HG02798 (cell line): ENCODE results near the gene MYRF.

ENCODE experiments used
- ATAC-seq: cut with Tn5 transposase; IDR thresholded peaks from one replicate; pipeline ENCODE4 v1.9.1; 2021; ENCODE audit warnings: mild to moderate bottlenecking; ENCODE audit not compliant: unreplicated experiment, poor library complexity

Gene MYRF

DNA sequence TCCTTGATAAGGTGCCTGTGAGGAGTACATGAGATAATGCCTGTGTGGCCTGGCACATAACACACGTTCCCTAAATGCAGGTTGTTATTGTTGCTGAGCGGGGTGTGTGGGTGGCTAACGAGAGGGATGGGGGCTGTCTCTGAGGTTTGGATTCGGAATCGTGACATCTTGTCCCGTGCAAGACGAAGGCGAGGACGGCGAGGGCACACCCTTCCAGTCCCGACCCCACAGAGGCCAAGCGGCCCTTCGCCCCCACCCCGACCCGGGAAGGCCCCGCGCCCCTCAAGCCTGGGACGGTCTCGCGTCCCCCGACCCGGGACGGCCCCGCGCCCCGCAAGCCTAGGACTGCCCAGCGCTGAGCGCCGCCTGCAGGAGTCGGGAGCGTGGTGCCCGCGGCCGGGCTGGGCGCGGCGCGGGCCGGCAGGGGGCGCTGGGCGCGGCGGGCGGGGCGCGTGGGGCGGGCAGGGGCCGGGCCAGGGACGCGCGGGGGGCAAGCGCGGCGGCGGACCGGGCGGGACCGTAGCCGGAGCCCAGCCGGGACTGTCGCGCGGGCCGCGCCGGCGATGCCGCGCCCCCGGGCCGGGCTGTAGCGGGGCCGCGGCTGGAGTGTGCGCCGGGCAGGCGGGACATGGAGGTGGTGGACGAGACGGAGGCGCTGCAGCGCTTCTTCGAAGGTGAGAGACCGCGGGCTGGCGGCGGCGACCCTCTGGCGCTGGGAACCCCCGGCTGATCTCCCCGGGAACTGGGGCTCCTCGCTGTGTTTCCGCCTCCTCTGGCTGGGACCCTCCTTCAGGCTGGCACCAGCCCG lies at the start of gene MYRF:
Gene MYRF (plus strand): TSS at position 520 of the 808 bp plus-strand sequence. CDS start 109 bp downstream, at position 629.
- ATAC-seq, result peak; percentile 47

DNA sequence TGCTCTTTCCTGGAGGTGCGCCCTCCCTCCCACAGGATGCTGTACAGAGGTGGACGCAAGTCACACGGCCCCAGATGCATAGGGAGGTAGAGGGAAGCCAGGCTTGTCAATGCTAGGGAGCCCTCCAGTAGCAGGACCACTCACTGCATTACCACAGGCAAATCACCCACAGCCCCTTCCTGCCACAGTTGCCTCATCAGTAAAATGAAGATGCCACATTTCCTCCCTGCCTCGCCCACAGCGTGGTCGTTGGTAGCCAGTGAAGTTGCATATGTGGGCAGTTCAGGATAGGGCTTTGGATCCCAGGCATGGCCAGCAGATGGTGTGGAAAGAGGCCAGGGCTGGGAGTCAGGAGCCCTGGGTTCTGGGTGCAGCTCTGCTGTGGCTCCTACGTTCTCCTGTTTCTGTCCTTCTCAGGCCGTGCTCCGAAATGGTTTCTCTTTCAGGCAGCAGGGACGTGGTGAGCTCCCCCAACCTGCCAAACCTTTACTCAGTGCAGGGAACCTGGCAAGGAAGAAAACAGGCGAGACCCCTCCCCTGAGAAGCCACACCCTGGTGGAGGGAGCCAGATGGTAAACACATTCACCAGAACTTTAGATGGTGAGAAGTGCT lies 49.6 kb upstream of the MYRF start:
- no peak for ATAC-seq

DNA sequence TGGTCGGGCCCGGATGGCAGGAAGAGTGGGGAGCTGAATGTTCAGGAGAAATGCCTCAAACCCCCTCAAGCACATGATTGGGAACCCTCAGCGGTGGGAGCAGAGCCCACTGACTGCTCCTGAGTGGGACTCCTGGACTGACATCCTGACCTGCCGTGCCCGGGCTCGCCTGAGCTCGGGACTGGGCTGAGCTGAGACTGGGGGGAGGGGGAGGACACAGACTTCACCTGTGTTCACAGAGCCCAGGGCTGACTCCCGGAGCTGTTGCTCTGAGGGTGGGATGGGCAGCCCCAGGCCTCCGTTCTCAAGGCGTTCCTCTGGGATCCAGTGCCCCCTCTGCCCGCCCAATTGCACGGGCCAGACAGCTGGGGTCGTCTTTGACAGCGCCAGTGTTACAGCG lies 47.6 kb upstream of the MYRF start:
- no peak for ATAC-seq

DNA sequence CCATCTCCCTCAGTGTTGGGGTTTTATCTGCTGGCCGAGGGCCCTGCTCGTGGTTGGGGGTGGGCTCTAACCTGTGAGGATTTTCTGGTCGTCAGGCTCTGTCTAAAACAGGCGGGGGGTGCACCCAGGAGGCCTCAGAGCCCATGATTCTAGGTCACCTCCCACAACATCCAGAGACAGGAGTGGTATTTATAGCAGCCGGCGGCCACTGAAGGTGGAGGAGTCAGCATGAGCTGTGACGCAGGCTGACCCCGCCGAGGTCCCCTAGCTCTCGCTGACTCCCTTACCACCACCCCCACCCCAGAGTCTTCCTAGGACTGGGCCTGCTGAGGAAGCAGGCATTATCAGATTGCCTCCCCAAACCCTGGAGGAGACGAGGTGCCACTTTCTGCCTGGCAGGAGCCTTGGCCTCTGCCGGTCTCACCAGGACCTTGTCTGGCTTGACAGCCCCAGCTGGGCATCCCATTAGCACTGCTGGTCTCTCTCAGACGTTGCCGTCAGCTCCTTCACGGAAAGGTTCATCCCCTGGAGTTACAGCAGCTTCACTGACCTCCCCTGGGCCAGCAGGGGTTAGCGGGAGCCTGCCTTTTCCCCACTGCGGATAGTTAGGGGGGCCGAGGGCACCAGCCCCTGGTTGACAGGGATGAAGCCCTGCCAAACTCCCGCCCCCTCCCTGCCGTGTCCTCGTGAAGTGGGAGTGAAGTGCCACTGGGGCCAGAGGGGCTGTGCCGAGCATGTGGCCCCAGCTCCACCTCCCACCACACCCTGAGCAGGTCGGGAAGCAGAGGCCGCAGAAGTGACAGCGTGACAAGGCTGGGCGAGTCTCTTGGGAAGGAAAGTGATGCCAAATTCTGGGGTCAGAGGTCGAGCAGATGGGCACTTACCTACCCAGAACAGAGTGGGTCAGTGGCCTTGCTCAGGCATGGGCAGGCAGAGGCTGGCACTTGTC lies 45.7 kb upstream of the MYRF start:
- no peak for ATAC-seq

DNA sequence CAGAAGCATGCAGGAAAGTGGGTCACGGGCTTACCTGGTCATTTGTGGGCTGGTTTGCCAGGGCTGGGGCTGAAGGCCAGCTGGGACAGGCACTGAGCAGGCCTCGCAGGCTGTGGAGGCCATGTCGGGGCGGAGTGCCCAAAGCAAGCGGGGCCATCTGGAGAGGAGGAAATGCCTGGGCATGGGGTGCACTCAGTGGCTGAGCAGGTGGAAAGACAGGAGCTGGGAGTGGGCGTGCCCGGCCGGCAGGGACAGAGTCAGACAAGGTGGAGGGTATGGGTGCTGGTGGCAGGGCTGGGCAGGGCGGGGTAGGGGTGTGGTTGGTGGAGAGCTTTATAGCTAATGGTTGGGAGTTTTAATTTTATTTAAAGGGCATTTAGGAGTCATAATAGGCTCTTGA lies 44.9 kb upstream of the MYRF start:
- ATAC-seq, result no peak

DNA sequence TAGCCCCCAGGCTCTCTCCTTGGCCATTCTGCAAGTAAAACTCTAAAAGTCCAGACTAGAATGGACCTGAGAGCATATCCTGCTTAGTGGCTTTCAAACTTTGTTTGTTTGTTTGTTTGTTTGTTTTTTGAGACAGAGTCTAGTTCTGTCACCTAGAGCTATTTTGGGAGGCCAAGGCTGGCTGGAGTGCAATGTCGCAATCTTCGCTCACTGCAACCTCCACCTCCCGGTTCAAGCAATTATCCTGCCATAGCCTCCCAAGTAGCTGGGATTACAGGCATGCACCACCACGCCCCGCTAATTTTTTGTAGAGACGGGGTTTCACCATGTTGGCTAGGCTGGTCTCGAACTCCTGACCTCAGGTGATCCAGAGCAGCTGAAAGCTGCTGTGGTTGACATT lies 43.3 kb upstream of the MYRF start:
- ATAC-seq, result no peak

DNA sequence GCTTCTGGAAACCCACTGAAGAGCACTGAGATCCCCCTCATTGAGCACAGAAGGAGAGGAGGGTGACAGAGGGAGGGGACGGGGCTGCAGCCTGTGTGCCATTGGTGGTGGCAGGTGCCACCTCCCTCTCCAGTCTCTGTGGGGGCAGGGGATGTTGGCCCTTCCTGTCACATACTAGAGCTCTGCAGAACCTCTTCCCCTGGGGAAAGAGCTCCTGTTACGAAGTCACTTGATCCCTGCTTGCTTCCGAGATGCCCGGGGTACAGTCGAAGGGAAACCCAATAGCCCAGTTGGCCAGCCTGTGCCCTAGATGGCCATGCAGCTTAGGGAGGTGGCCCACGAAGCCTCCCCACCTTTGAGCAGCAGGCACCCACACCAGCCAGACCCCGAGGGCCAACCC lies 42.9 kb upstream of the MYRF start:
- no peak for ATAC-seq

DNA sequence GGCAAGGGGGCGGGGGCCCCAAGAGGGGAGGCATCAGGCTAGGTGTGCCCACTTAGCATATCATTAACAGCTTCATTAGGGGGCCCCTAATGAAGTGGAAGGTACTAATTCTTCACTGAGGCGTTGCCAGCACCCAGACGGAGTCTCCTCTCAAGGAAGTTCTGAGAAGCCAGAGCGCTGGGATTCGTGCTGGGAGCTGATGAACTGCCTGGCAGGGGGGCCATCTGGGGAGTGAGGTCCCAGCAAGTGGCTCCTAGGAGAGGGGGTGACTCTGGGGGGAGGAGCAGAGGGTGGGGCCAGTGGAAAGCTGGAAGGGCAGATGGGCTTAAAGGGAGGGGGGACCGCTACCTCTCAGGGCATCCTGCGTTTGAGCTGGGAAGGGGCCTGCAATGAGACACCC lies 42.4 kb upstream of the MYRF start:
- ATAC-seq, result no peak

DNA sequence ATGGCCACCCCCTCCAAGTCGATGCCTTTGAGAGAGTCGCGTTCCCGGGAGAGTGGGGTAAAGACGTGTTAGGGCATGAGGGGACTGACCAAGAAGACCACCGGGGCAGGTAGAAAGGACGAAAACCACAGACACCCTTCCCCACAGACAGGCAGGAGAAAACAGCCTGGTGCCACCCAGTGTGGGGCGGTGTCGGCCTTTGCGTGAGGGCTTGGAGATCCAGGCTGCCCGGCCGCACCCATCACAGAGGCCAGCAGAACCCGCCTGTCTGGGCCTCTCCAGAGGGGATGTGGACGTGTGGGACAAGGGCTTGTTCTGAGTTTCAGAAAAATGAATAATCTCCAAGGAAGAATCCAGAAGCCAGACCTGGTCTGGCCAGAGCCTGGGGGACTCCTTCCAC lies 41.4 kb upstream of the MYRF start:
- no peak for ATAC-seq

DNA sequence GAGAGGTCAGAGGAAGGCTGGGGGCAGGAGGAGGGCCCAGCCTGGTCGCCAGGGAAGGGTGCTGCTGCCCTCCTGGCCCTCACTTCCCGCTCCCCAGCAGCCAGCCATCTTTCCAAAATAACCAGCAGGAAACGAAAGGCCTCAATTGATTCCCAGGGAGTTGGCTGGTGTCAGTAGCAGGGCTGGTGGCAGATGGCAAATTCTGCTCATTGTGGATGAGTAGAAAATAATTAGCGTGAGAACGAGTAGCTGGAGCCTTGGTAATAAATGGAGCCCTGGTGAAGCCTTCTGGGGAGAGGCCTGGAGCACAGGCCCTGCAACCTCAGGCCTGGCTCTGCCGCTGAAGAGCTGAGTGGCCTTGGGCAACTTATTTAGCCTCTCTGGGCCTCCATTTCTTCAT lies 40.9 kb upstream of the MYRF start:
- ATAC-seq, result no peak

DNA sequence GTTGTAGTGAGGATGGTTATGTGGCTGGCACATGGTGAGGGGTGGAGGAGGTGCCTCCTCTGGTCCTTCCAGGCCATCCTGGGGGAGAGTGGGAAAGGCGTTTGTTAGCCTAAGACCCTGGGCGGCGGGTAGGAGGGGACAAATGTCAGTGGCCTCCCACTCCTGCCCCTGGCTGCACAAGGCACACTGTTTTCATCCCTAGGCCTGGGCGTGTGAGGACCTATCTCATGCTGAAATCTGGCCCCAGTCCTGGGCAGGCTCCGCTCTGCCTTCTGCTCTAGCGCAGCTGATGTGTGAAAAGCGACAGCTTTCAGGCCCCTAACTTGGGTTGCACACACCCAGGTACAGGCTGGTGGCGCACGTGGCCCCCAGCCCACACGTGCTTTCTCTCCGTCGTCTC lies 40.1 kb upstream of the MYRF start:
- no peak for ATAC-seq

DNA sequence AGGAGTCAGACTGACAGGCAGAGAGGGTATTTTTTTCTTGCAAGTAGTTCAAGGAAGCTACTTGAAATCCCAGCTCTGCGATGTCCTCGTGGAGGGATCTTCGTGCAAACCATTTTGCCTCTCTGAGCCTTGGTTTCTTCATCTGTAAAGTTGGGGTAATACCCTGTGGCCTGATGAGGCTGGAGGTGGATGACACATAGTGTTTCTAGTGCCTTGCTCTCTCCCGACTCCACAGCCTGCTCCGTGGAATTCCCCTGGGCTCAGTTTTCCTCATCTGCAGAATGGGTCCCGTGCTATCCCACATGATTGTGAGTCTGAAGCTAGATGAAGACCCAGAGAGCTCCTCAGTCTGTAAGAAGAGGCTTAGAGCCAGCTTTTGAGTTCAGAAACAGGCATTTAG lies 39.6 kb upstream of the MYRF start:
- ATAC-seq, result no peak

DNA sequence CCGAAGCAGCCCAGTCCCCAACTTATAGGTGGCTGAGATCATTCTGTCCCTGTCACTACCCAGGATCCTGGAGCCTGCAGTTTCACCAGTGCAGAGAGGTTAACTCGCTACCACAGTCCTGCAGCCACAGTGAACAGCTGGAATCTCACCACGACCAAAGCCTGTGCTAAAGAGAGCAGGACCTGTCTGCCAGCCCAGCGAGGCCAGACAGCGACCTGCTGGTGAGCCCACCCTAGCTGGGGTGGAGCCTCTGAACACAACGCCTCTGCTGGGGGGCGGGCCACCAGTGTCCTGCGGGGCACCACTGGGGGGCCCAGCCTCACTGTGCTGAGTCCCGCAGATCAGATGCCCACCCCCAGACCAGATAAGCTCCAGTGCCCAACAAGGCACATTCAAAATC lies 39.0 kb upstream of the MYRF start:
- no peak for ATAC-seq

DNA sequence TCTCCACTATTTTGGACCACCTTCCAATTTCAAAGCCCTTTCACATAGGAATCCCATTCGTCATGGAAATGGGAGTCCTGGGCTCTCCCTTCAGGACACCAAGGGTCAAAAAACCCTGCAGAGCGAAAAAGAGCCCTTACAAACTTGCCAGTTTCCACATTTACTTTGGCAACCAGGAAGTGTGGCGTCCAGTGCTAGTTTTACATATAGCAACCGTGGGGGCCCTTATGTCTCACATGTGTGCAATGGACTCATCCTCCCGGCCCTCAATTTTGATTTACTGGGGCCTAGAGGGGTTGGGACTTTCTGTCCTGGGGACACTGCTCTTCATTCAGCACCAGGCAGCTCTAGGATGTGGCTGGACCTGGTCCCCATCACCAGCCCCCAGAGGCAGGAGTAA lies 38.5 kb upstream of the MYRF start:
- no peak for ATAC-seq

DNA sequence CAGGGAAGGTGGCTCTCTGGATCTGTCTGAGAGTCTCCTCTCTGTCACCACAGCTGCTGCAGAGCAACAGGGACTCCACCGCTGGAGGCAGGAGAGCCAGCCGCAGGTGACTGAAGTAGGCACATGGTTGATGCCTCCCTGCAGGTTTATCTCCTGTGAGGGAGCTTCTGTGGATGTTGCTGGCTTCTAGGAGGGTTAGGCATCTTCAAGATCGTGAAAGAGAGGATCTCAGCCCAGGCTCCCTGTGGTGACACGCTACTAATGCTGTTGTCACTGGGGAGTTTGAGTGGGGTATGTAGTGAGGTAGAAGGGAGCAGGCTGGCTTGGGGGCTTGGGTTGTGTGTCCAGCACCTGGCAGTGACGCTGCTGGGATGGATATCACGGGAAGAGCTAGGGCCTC lies 38.1 kb upstream of the MYRF start:
- no peak for ATAC-seq

DNA sequence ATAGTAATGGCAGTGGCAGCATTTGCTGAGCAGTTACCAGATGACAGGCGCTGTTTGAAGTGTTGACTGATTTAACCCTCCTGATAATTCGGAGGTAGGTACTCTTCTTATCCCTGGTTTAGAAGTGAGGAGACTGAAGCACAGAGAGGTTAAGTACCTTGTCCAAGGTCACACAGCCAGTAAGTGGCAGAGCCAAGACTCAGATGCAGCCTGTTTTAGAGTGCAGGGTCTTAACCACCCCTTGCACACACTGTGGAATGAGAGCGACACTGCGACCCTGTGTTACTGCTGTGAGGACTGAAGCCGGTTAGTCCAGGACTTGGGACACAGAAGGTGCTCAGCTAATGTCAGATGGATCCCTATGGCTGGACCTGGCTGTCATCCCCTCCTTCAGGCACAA lies 37.5 kb upstream of the MYRF start:
- no peak for ATAC-seq

DNA sequence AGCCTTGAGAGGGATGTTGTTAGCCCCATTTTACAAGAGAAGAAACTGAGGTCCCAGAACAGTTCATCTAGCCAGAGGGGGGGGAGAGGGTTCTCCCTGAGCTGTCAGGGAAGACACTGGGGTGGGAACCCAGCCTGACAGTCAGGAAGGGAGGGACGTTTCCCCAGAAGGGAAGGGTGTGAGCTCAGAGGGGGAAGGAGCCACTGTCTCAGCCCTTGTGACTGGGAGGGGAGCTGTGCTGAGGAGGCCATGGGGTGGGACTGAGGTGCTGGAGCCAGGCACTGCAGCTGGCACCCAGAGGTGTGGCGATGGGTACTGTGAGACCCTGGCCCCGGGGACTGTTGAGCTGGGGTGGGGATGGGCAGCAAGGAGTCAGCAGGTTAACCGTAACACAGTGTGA lies 36.6 kb upstream of the MYRF start:
- no peak for ATAC-seq

DNA sequence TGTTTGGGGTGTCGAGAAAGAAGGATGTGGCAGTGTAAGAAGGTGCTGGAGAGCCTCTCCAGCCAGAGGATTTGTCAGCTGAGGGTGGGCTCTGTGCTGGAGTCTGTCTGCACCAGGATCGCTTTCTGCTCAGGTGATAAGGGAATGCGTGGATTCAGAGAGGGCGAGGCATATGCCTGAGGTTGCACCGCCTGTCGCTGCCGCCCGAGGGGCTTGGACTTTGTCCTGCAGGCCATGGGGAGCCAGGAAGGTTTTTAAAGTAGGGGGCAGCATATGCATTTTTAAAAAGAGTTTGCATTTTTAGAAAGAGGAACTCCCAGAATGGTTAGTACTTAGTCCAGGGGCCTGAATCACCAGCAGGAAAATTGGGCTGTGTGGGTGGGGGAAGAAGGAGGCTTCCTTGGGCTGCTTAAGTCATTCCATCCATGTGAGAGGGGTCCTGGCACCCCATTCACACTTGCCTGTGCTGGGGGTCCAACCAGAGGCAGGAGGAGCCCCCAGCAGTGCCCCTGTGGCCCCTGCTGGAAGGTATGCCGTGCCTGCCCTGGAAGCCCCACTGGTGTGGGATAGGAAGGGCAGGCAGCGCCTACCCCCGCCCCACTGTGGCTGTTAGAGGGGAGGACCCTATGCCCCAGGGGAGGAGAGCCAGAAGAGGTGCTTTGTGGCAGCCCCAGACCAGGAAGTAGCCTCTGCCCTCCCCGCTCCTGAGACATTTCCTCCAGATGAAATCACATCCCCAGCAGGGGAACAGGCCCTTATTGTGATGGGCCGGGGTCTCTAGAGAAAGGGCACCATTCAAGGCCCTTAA lies 35.8 kb upstream of the MYRF start:
- no peak for ATAC-seq

DNA sequence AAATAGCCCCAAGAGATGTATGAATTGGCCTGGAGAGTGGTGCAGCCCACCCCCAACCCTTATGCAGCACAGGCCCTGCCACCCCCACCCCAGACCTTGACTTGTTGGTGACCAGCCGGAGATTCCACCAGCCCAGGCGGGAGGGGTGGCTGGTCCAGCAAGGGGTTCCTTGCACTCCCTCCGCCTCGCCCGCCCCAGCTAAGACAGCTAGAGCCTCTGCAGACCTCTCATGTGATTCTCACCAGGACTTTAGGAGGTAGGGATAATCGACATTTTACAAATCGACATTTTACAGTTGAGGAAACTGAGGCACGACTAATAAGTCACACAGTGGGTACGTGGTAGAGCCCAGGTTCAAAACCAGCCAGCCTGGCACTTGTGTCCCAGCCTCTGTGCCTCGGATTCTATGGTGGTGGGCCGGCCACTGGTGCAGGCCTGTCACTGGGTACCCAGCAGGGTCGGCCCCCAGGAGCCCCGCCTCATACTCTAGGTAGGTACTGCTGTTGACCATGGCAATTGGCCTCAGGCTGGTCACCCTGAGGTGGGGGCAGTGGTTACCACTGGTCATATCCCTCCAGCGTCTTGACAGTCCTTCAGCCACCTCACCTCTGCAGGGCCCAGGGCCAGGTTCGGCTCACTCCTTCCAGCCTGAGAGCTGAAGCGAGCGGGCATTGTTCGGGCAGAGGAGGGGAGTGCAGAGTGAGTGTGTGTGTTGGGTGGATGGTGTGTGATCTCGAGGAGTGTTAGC lies 35.0 kb upstream of the MYRF start:
- no peak for ATAC-seq
